Stimulated activated CD4-positive, alpha-beta T cell treated with anti-CD3 and anti-CD28 coated beads, Interleukin-1b, Interleukin-23, amount 100 ng/mL, for 1 hour (primary cell): ENCODE measurements around the gene FNIP2.

Source experiments
- DNase-seq, 2 donors: peaks; one replicate each; pipeline ENCODE4 v3.0.0-alpha.2; 2020; ENCODE audit warnings: low read depth in 2 of 2

FNIP2 gene

GRCh38 chr4:158837527-158838141, 68.8 kb downstream of the FNIP2 start:
- DNase-seq, result no peak

- DNase-seq, result no peak
Measured at GRCh38 chr4:158840131-158840530, 71.3 kb downstream of the FNIP2 start.

- no peak for DNase-seq
Measured at GRCh38 chr4:158841540-158841939, 72.7 kb downstream of the FNIP2 start.

GRCh38 chr4:158845311-158846041, 76.7 kb downstream of the FNIP2 start:
- DNase-seq, result no peak

- DNase-seq, result no peak
Measured at GRCh38 chr4:158847535-158847934, 78.7 kb downstream of the FNIP2 start.

- no peak for DNase-seq
Measured at GRCh38 chr4:158849681-158850080, 80.9 kb downstream of the FNIP2 start.

- no peak for DNase-seq
Measured at GRCh38 chr4:158850371-158850770, 81.5 kb downstream of the FNIP2 start.

- no peak for DNase-seq
Measured at GRCh38 chr4:158850800-158851644, 82.2 kb downstream of the FNIP2 start.

GRCh38 chr4:158854236-158854635, 85.4 kb downstream of the FNIP2 start:
- no peak for DNase-seq

- DNase-seq, result no peak
Measured at GRCh38 chr4:158856852-158857251, 88.0 kb downstream of the FNIP2 start.

- no peak for DNase-seq
Measured at GRCh38 chr4:158857951-158858350, 89.1 kb downstream of the FNIP2 start.

GRCh38 chr4:158858410-158859199, 89.8 kb downstream of the FNIP2 start:
- no peak for DNase-seq

GRCh38 chr4:158859661-158860060, 90.8 kb downstream of the FNIP2 start:
- DNase-seq, result no peak

- DNase-seq, result no peak
Measured at GRCh38 chr4:158860856-158861255, 92.0 kb downstream of the FNIP2 start.

GRCh38 chr4:158861281-158861680, 92.5 kb downstream of the FNIP2 start:
- DNase-seq, result no peak

GRCh38 chr4:158861766-158862165, 92.9 kb downstream of the FNIP2 start:
- DNase-seq, result no peak

GRCh38 chr4:158863296-158863695, 94.5 kb downstream of the FNIP2 start:
- DNase-seq, result no peak

- DNase-seq, result no peak
Measured at GRCh38 chr4:158865520-158866177, 96.8 kb downstream of the FNIP2 start.

- no peak for DNase-seq
Measured at GRCh38 chr4:158869001-158869400, 100.2 kb downstream of the FNIP2 start.

GRCh38 chr4:158869761-158870160, 100.9 kb downstream of the FNIP2 start:
- DNase-seq, result no peak

- no peak for DNase-seq
Measured at GRCh38 chr4:158870282-158870625, 101.4 kb downstream of the FNIP2 start.
